Activated CD4-positive, alpha-beta T cell treated with anti-CD3 and anti-CD28 coated beads, Interleukin-2, amount 10 ng/mL, durations not matched to agents 24 days and 14 days (primary cell): ENCODE measurements around the gene FSIP1. TPM values are rescaled to one million over a fixed set of nuclear protein-coding genes. Genes with fewer than 3 reads are reported as not detected.

Experiments
- DNase-seq: peaks from one replicate; pipeline ENCODE4 v3.0.0; 2022
- H3K27ac Mint-ChIP-seq: one replicate; pipeline ENCODE4 v1.8.0; 2022; ENCODE audit warnings: mild to moderate bottlenecking, mixed read lengths
- H3K27me3 Mint-ChIP-seq: one replicate; pipeline ENCODE4 v1.8.0; 2022; ENCODE audit warnings: mixed read lengths
- H3K36me3 Mint-ChIP-seq: one replicate; pipeline ENCODE4 v1.8.0; 2022; ENCODE audit warnings: low read depth, mild to moderate bottlenecking, mixed read lengths
- H3K4me1 Mint-ChIP-seq: one replicate; pipeline ENCODE4 v1.8.0; 2021; ENCODE audit warnings: mixed read lengths
- H3K4me3 Mint-ChIP-seq: one replicate; pipeline ENCODE4 v1.8.0; 2022; ENCODE audit warnings: mild to moderate bottlenecking, moderate library complexity, mixed read lengths
- H3K9me3 Mint-ChIP-seq: one replicate; pipeline ENCODE4 v1.8.0; 2021; ENCODE audit warnings: mixed read lengths
- intact Hi-C: fragments of 100-400 bp; cut with micrococcal nuclease; formaldehyde crosslinking; loops from one replicate; pipeline ENCODE4 v1.15.1; 2023
- total RNA-seq: library from RNA; stranded (reverse); gene quantifications from 2 replicates; pipeline ENCODE4 v1.2.3, GENCODE V29; 2022

FSIP1 gene
- total RNA-seq, 1 donor from 2014 or later = 0.37 TPM

DNA sequence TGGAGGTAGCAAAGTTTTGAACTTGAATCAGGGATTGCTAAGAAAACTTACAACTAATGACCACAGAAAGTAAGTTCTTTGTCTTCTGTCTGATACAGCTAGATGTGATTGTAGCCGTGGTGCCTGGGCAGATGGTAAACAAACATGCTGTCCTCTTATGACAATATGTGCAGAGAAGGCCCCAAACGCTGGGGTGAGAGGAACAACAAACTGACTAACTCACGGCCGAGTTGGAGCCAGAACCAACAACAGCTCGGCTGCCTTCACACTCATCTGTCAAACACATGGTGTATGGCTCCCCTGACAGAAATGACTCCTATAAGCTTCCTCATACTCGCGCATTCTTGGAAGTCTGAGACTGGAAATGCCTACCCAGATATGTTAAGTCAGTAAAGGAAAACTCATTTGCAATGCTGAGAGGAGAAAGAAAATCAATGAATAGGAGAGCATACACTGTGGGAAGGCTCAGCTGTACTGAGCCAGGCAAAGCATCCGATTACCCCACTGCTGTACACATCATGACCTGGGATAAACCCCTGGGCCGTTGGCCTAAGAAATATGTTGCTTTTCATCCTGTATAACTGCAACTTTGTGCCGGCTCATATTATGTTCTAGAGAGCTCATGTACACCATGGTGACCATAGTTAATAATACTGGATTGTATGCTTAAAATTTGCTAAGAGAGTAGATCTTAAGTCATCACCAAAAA, 196.1 kb downstream of the FSIP1 start:
- peaks cover 23% of the 10 kb centered on the region for H3K27me3 Mint-ChIP-seq
- peaks cover 17% of the 10 kb centered on the region for H3K4me1 Mint-ChIP-seq
- H3K27ac Mint-ChIP-seq = no peak overlapping the region
- H3K4me3 Mint-ChIP-seq = no peak overlapping the region
- no peaks in the 10 kb centered on the region for H3K9me3 Mint-ChIP-seq
- no peak for DNase-seq
- peaks cover 2% of the 10 kb centered on the region for H3K36me3 Mint-ChIP-seq
- intact Hi-C loops = no loop called here

DNA sequence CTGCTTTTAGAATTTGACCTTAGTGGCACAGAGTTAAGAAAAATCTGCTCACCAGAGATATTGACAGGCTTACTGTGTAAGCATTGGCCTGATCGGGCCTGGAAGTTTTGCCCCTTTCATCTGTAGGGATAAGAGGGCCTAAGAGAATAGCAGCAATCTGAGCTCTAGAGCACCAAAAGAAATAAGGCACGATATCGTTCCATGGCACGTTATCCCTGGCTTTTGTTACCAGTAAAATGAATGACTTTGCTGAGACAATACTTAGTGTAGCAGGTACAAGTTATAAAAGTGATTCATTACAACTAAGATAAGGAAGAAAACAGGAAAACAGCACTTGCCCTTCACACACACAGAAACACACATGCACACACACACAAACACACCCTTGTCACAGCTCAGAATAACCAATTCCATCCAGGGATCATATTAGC, 196.8 kb downstream of the FSIP1 start:
- Mint-ChIP-seq H3K4me1 (peaks cover 22% of the 10 kb centered on the region), H3K27me3 (peaks cover 26% of the 10 kb centered on the region), H3K9me3 (no peaks in the 10 kb centered on the region), H3K36me3 (no peaks in the 10 kb centered on the region), H3K27ac (no peak overlapping the region), H3K4me3 (no peak overlapping the region)
- DNase-seq = no peak
- intact Hi-C loops = no loop called here

DNA sequence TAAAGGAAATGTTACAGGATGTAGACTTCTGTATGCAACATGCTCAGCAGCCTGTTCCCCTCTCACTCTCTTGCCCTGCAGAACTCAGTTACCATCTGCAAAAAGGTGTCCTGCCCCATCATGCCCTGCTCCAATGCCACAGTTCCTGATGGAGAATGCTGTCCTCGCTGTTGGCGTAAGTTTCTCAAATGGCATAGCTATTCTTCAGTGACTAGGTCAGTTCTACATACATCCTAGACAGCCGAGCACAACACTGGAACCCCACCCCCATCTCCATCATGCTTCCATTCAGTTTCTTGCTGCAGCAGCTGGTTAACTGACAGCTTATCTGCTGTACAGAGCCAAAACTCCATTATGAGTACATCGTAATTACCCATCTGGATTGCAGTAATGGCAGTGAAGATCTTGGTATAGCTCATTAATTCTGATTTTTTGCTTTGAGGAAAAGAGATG, 197.2 kb downstream of the FSIP1 start:
- peaks cover 26% of the 10 kb centered on the region for H3K27me3 Mint-ChIP-seq
- no peaks in the 10 kb centered on the region for H3K36me3 Mint-ChIP-seq
- no peak overlapping the region for H3K4me3 Mint-ChIP-seq
- intact Hi-C loops = no loop called here
- H3K9me3 Mint-ChIP-seq = no peaks in the 10 kb centered on the region
- DNase-seq = no peak
- no peak overlapping the region for H3K27ac Mint-ChIP-seq
- peaks cover 22% of the 10 kb centered on the region for H3K4me1 Mint-ChIP-seq

DNA sequence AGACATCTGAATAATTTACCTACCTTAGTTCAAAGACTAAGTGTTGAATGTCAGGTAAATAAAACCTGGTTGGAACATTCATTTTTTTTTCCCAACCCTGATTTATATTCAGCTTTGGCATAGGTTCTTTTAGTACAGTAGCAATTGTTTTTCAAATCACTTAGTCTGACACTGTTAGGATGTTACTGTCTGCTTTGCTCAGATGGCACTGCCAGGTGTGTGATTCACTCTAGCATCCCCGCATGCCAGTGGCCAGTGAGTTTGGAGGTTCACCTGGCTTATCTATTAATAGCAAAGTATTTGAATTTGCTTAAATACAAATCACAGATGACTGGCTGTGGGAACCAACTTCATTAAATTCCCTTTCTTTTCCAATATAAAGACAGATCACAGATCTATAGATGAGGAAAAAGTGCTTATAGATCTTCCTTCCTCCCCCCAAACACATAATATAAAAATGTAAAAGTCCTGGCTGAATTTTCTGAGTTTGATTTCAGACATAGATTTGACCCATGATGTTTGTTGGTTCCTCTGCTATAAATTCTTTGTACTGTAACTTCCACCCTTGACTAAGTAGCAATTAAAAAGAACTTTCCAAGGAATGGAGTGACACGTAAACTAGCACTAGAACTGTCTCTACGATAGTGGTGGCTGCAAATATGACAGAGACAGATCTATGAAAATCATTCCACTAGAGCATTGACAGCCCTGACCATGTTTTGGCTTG, 197.8 kb downstream of the FSIP1 start:
- Mint-ChIP-seq H3K4me3 (no peak overlapping the region), H3K27ac (no peak overlapping the region), H3K27me3 (peaks cover 29% of the 10 kb centered on the region), H3K36me3 (no peaks in the 10 kb centered on the region), H3K9me3 (no peaks in the 10 kb centered on the region), H3K4me1 (peaks cover 23% of the 10 kb centered on the region)
- DNase-seq = no peak
- intact Hi-C loops = loop anchor here (1.0 to 5.0 kb wide), 2 partner anchors 172 to 878 kb away; no protein-coding TSS in a partner anchor

DNA sequence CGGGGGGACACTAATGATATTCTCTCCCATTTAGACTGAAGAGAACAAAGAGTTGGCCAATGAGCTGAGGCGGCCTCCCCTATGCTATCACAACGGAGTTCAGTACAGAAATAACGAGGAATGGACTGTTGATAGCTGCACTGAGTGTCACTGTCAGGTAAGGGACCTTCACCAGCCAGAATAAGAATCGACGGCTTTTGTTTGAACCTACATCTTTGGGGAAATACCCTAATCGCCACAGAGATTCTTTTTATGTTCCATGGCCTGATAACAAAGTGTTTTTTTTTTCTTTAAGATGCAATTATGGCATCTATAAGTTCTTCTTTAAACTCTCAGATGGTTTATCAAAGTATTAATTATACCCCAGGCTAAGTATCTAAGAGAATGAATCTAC, 198.4 kb downstream of the FSIP1 start:
- no peak for DNase-seq
- H3K27ac Mint-ChIP-seq = no peak overlapping the region
- no peaks in the 10 kb centered on the region for H3K9me3 Mint-ChIP-seq
- no peaks in the 10 kb centered on the region for H3K36me3 Mint-ChIP-seq
- peaks cover 28% of the 10 kb centered on the region for H3K4me1 Mint-ChIP-seq
- H3K4me3 Mint-ChIP-seq = no peak overlapping the region
- H3K27me3 Mint-ChIP-seq = peaks cover 34% of the 10 kb centered on the region
- intact Hi-C loops = loop anchor here (1.0 to 5.0 kb wide), 2 partner anchors 173 to 877 kb away; no protein-coding TSS in a partner anchor

DNA sequence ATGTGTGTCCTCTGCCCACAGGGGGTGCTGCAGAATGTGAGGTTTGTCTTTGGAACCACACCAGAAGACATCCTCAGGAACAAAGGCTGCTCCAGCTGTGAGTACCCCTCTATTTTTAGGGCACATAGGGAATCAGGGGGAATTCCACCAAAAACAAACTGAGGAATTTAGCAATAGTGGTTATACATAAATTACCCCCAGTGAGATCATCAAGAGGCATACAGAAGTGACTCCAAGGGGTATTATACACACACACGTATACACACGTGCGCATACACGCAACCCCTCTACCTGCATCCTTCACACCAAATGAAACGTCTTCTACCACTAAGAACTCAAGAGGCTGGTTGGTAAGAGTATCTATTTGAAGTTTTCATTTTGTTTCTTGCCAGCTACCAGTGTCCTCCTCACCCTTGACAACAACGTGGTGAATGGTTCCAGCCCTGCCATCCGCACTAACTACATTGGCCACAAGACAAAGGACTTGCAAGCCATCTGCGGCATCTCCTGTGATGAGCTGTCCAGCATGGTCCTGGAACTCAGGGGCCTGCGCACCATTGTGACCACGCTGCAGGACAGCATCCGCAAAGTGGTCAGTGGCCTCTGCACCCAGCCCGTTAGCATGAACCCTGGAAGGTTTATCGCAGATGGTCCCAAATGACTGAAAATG, 198.9 kb downstream of the FSIP1 start:
- intact Hi-C loops = loop anchor here (1.0 to 5.0 kb wide), 2 partner anchors 174 to 876 kb away; no protein-coding TSS in a partner anchor
- Mint-ChIP-seq H3K4me3 (no peak overlapping the region), H3K4me1 (peaks cover 33% of the 10 kb centered on the region), H3K9me3 (no peaks in the 10 kb centered on the region), H3K27ac (no peak overlapping the region), H3K36me3 (no peaks in the 10 kb centered on the region), H3K27me3 (peaks cover 40% of the 10 kb centered on the region)
- peak; percentile 77 for DNase-seq

DNA sequence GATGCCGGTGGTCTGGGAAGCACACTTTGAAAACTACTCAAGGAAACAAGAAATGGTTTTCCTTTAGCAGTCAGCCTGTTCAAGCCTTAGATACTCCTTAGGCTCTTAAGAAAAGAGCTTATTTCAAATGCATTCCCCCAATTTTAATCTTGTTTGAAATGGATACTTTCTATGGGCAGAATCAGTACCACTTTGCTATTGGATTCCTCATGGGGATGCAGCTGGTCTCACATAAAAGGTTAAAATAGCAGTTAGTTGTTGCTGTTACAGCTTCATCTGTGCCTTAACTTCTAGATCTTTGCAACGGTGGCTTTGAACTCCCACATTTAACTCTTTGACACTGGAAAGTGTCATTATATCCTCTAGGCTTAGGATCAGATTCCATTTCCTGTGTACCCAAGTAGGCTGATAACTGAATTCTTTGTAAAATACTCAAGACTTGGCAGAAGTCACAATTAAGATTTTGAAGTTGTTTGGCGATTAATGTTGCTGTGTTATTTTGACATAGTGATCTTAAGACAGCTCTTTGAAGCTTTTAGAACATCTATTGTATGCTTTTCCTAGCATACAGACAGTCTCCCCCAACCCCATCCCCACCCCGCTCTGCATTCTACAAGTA, 199.6 kb downstream of the FSIP1 start:
- Mint-ChIP-seq H3K4me3 (no peak overlapping the region), H3K36me3 (no peaks in the 10 kb centered on the region), H3K27ac (no peak overlapping the region), H3K4me1 (peaks cover 34% of the 10 kb centered on the region), H3K9me3 (no peaks in the 10 kb centered on the region), H3K27me3 (peaks cover 45% of the 10 kb centered on the region)
- intact Hi-C loops = loop anchor here (5.0 kb wide), 1 partner anchor 876 kb away; no protein-coding TSS in a partner anchor
- no peak for DNase-seq

DNA sequence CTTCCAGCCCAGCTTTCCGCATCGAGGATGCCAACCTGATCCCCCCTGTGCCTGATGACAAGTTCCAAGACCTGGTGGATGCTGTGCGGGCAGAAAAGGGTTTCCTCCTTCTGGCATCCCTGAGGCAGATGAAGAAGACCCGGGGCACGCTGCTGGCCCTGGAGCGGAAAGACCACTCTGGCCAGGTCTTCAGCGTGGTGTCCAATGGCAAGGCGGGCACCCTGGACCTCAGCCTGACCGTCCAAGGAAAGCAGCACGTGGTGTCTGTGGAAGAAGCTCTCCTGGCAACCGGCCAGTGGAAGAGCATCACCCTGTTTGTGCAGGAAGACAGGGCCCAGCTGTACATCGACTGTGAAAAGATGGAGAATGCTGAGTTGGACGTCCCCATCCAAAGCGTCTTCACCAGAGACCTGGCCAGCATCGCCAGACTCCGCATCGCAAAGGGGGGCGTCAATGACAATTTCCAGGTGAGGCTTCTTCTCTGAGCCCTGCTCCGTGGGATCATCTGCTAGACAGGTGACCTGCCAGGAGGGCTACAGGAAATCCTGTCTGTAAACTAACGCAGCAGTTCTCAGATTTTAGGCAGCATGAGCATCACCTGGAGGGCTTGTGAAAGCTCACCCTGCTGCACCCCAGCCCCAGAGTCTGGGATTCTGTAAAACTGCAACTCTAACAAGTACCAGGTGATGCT, 200.2 kb downstream of the FSIP1 start:
- Mint-ChIP-seq H3K27ac (no peak overlapping the region), H3K4me1 (peaks cover 34% of the 10 kb centered on the region), H3K4me3 (peak overlapping the region; percentile 65), H3K9me3 (no peaks in the 10 kb centered on the region), H3K36me3 (no peaks in the 10 kb centered on the region), H3K27me3 (peaks cover 48% of the 10 kb centered on the region)
- peak; percentile 56 for DNase-seq
- intact Hi-C loops = loop anchor here (5.0 kb wide), 1 partner anchor 875 kb away; no protein-coding TSS in a partner anchor

DNA sequence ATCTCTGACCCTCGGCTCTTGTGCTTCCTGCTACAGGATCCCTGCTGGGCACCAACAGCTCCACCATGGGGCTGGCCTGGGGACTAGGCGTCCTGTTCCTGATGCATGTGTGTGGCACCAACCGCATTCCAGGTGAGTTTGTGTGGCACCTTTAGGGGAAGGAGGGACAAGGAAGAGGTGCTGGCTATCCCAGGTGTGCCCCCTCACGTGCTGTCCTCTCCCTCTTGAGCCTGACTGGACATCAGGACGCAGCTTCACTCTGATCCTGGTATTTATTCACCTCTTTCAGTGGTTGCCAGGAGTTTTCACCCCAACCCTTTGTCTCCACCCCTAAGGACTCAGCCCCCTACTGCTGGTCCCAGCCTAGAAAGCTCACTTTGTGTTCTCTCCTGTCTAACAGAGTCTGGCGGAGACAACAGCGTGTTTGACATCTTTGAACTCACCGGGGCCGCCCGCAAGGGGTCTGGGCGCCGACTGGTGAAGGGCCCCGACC, 200.8 kb downstream of the FSIP1 start:
- Mint-ChIP-seq H3K9me3 (no peaks in the 10 kb centered on the region), H3K4me3 (peak overlapping the region; percentile 65), H3K27me3 (peaks cover 54% of the 10 kb centered on the region), H3K27ac (no peak overlapping the region), H3K36me3 (no peaks in the 10 kb centered on the region), H3K4me1 (peaks cover 34% of the 10 kb centered on the region)
- intact Hi-C loops = loop anchor here (2.0 to 5.0 kb wide), 3 partner anchors 175 to 875 kb away; no protein-coding TSS in a partner anchor
- DNase-seq = no peak

DNA sequence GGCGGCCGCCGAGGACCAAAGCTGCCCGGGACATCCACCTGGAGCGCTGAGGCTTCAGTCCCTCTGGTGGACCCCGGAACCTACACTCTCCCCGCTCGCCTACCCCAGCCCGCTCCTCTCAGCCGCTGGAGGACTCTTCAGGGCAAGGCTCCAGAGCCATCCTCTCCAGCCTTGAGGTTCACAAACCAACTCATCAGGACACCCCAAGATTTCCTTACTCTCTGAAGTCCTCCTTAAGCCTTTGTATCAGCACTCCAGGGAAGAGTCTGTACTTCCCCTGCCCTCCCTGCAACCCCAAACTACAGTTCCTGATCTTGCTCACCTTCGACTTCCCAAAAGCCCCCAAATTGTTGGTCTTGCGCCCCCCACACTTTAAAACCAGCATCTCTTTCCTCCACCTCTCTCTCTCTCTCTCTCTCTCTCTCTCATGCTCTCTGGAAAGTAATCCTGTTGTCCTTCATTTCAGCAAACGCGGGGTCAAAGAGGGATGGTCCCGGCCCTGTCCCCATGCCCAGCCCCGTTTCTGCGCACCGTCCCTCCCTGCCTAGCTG, 201.3 kb downstream of the FSIP1 start:
- H3K27me3 Mint-ChIP-seq = peaks cover 57% of the 10 kb centered on the region
- peak overlapping the region; percentile 65 for H3K4me3 Mint-ChIP-seq
- no peak for DNase-seq
- peaks cover 34% of the 10 kb centered on the region for H3K4me1 Mint-ChIP-seq
- intact Hi-C loops = loop anchor here (2.0 to 5.0 kb wide), 3 partner anchors 175 to 874 kb away; no protein-coding TSS in a partner anchor
- H3K27ac Mint-ChIP-seq = peak overlapping the region; percentile 1
- H3K36me3 Mint-ChIP-seq = no peaks in the 10 kb centered on the region
- H3K9me3 Mint-ChIP-seq = no peaks in the 10 kb centered on the region

DNA sequence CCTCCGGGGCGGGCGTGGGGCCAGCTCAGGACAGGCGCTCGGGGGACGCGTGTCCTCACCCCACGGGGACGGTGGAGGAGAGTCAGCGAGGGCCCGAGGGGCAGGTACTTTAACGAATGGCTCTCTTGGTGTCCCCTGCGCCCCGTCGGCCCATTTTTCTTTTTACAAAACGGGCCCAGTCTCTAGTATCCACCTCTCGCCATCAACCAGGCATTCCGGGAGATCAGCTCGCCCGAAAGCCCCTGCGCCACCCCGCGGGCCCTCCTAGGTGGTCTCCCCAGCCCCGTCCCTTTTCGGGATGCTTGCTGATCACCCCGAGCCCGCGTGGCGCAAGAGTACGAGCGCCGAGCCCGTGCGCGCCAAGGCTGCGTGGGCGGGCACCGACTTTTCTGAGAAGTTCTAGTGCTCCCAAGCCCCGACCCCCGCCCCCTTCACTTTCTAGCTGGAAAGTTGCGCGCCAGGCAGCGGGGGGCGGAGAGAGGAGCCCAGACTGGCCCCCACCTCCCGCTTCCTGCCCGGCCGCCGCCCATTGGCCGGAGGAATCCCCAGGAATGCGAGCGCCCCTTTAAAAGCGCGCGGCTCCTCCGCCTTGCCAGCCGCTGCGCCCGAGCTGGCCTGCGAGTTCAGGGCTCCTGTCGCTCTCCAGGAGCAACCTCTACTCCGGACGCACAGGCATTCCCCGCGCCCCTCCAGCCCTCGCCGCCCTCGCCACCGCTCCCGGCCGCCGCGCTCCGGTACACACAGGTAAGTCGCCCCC, 202.0 kb downstream of the FSIP1 start, which contains the start of gene THBS1:
Gene THBS1 (plus strand): TSS at position 595 of the 757 bp plus-strand sequence. CDS start 779 bp downstream, outside the sequence.
- H3K4me1 Mint-ChIP-seq = peaks cover 33% of the 10 kb centered on the region
- peaks cover 59% of the 10 kb centered on the region for H3K27me3 Mint-ChIP-seq
- H3K9me3 Mint-ChIP-seq = no peaks in the 10 kb centered on the region
- intact Hi-C loops = loop anchor here (1.0 to 5.0 kb wide), 6 partner anchors 44 to 873 kb away; no protein-coding TSS in a partner anchor
- H3K4me3 Mint-ChIP-seq = peak within 1 kb of the TSS; percentile 65
- H3K36me3 Mint-ChIP-seq = no peaks in the 10 kb centered on the region
- peak within 1 kb of the TSS; percentile 64 for H3K27ac Mint-ChIP-seq
- DNase-seq = peak; percentile 79

DNA sequence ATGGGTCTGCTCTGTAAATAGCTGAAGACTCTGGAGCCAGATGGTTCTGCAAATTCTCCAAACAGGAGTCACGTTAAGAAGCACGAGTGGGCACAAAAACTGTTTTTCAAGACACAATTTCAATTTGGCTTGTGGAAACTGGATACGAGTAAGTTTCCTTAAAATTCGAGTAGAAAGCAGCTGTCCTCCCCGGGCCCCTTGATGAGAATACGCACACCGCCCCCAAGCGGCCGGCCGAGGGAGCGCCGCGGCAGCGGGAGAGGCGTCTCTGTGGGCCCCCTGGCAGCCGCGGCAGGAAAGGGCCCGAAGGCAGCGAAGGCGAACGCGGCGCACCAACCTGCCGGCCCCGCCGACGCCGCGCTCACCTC, 202.5 kb downstream of the FSIP1 start:
- no peak overlapping the region for H3K27ac Mint-ChIP-seq
- intact Hi-C loops = loop anchor here (1.0 to 5.0 kb wide), 6 partner anchors 44 to 873 kb away; no protein-coding TSS in a partner anchor
- peak; percentile 97 for DNase-seq
- peaks cover 64% of the 10 kb centered on the region for H3K27me3 Mint-ChIP-seq
- no peaks in the 10 kb centered on the region for H3K36me3 Mint-ChIP-seq
- H3K9me3 Mint-ChIP-seq = no peaks in the 10 kb centered on the region
- H3K4me3 Mint-ChIP-seq = peak overlapping the region; percentile 65
- H3K4me1 Mint-ChIP-seq = peaks cover 27% of the 10 kb centered on the region
